Body of pancreas (tissue), 4 donors: ENCODE measurements around the gene USP7. TPM values are rescaled to one million over a fixed set of nuclear protein-coding genes. Genes with fewer than 3 reads are reported as not detected.

Experiments used
- ATAC-seq: fragments of 150-250 bp; one replicate; pipeline ENCODE4 v1.9.1; 2016
- DNase-seq, 4 donors: peaks; one replicate each; pipeline ENCODE4 v3.0.0-alpha.2; 2019
- H3K27ac ChIP-seq, 4 donors: fragments of 200-600 bp; sonication (generic); 1 replicate in 3 of 4; 2 replicates in 1 of 4; pipeline versions ENCODE4 v1.5.1 to v1.6.1; 2016 to 2019; ENCODE audit warnings: mild to moderate bottlenecking in 1 of 4, mixed read lengths in 1 of 4, moderate library complexity in 1 of 4
- H3K27me3 ChIP-seq, 2 donors: fragments of 200-600 bp; sonication (generic); one replicate each; pipeline ENCODE4 v1.6.0; 2016; ENCODE audit warnings: mild to moderate bottlenecking in 1 of 2
- H3K36me3 ChIP-seq, 2 donors: fragments of 200-600 bp; sonication (generic); replicated peaks in 1 of 2; 2 replicates each; pipeline ENCODE4 v1.5.1; 2016; ENCODE audit warnings: low read depth in 2 of 2; ENCODE audit not compliant: insufficient read depth in 1 of 2
- H3K4me1 ChIP-seq: fragments of 200-600 bp; sonication (generic); one replicate; pipeline ENCODE4 v1.6.0; 2016
- H3K4me3 ChIP-seq, 2 donors: fragments of 200-600 bp; sonication (generic); 1 replicate in 1 of 2; 2 replicates in 1 of 2; pipeline ENCODE4 v1.5.1; 2016 to 2019
- H3K9me3 ChIP-seq, 3 donors: fragments of 200-600 bp; sonication (generic); 1 replicate in 2 of 3; 2 replicates in 1 of 3; pipeline ENCODE4 v1.5.1; 2016
- CTCF ChIP-seq, 7 experiments: fragments of 450-650 bp in 4 of 7; fragments of 200-600 bp in 3 of 7; sonication (generic) in 3 of 7; IDR thresholded peaks; one replicate each; pipeline ENCODE4 v1.5.1; 2016 to 2019; ENCODE audit warnings: antibody characterized with exemption in 7 of 7
- POLR2A ChIP-seq, 3 donors: fragments of 450-650 bp; IDR thresholded peaks; one replicate each; pipeline ENCODE4 v1.6.1; 2016; ENCODE audit warnings: antibody characterized with exemption in 3 of 3, mild to moderate bottlenecking in 2 of 3
- WGBS, 2 donors: methylation state at CpG; one replicate each; pipeline ENCODE4 v1.1.5; 2017; 5-methylcytosine and 5-hydroxymethylcytosine counted together
- intact Hi-C: fragments of 100-400 bp; cut with DNase I; formaldehyde crosslinking; loops from one replicate; pipeline ENCODE4 v1.15.1; 2023
- total RNA-seq, 2 donors: library from RNA; depleted of rRNA; stranded (reverse); fragments of >200 nt; gene quantifications; one replicate each; pipeline ENCODE4 v1.1.0, GENCODE V29; 2016

The USP7 gene
- total RNA-seq: 10 to 100 TPM; 36.1 to 38.2 TPM

- peak; percentile 93 for ATAC-seq
- Histone ChIP-seq H3K27ac (peak within 1 kb of the TSS; percentile 60 to 82 (median 80)), H3K9me3 (no peaks in the 10 kb centered on the region), H3K36me3 (no peaks in the 10 kb centered on the region), H3K4me3 (peak within 1 kb of the TSS; percentile 10 to 55), H3K27me3 (no peaks in the 10 kb centered on the region), H3K4me1 (peaks cover 34% of the 10 kb centered on the region)
- TF ChIP-seq CTCF (IDR thresholded peaks at IDR 0.05) (peak in 1 of 7 experiments; percentile 24), POLR2A (IDR thresholded peaks at IDR 0.05) (peak; percentile 44 to 55 (median 48))
- intact Hi-C loops: no loop called here
- peak; percentile 91 to 94 (median 92) for DNase-seq
- 0% methylated on average over 11 to 49 of the region's 79 CpGs for whole genome bisulfite sequencing, 2 donors
Observed at GRCh38 chr16:8963821-8964441, at the start of gene USP7. Gene USP7, minus strand, starts transcription at chr16:8963906. Its CDS starts 621 bp downstream, at chr16:8963285.

- no peak overlapping the region for H3K27ac ChIP-seq
- TF ChIP-seq CTCF (IDR thresholded peaks at IDR 0.05) (no peak), POLR2A (IDR thresholded peaks at IDR 0.05) (no peak)
- no peak overlapping the region for H3K4me3 ChIP-seq
- no peaks in the 10 kb centered on the region for H3K27me3 ChIP-seq
- ATAC-seq (no peak), DNase-seq (no peak)
- H3K9me3 ChIP-seq: no peaks in the 10 kb centered on the region
- intact Hi-C loops: no loop called here
- no peaks in the 10 kb centered on the region for H3K36me3 ChIP-seq
- WGBS, 2 donors: 54 to 59% methylated on average over 7 of the region's 7 CpGs
- peaks cover 5% of the 10 kb centered on the region for H3K4me1 ChIP-seq
Observed at GRCh38 chr16:9013508-9013864, 49.8 kb upstream of the USP7 start.

DNA sequence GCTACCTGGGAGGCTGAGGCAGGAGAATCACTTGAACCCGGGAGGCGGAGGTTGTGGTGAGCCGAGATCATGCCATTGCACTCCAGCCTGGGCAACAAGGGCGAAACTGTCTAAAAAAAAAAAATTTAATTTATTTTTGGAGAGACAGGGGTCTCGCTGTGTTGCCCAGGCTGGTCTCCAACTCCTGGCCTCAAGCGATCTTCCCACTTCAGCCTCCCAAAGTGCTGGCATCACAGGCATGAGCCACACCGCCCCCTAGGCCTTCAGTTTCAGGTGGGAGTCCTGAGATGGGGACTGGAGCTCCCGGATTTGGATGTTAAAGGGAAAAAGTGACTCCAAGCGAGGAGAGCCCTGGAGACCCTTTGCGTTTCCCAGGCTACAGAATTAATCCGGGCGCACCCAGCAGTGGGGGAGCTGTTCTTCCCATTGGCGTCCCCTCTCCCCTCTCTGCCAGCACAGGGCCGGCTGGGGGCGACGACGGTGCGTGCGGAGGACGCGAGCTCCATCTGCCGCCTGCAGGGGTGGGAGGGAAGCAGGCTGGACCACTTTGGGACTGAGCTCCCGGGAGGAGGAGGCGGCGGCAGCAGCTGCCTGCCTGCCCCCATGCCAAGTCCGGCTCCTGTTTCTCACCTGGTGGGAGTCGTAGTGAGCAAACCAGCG, 49.3 kb upstream of the USP7 start:
- no peak for DNase-seq

DNA sequence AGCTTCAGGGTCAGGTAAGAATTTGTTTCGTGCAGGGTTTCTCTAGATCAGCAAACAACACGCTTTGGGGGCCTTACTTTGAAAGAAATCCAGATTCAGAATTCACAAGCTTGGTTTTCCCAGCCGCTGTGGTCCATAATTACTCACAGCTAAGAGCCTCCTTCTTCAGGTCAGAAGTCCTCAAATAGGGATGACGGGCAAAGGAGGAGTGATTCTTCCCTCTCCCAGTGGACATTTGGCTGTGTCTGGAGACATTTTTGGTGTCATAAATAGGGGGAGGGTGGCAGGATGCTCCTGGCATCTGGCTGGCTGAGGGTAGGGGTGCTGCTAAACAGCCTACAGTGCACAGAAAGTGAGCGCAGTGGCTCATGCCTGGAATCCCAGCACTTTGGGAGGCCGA, 48.6 kb upstream of the USP7 start:
- intact Hi-C loops: no loop called here
- ATAC-seq: no peak

More for the DNA sequence above, 49.3 kb upstream of the USP7 start:
- intact Hi-C loops: no loop called here
- H3K4me1 ChIP-seq: peaks cover 9% of the 10 kb centered on the region
- H3K27me3 ChIP-seq: no peaks in the 10 kb centered on the region
- ATAC-seq: no peak
- H3K9me3 ChIP-seq: no peaks in the 10 kb centered on the region
- no peak overlapping the region for H3K27ac ChIP-seq
- no peak overlapping the region for H3K4me3 ChIP-seq
- WGBS, 2 donors: 36 to 62% methylated on average over 12 to 28 of the region's 28 CpGs
- TF ChIP-seq POLR2A (IDR thresholded peaks at IDR 0.05) (no peak), CTCF (IDR thresholded peaks at IDR 0.05) (no peak)
- H3K36me3 ChIP-seq: no peaks in the 10 kb centered on the region

More for the DNA sequence above, 48.6 kb upstream of the USP7 start:
- Histone ChIP-seq H3K27ac (no peak overlapping the region), H3K36me3 (no peaks in the 10 kb centered on the region), H3K4me3 (no peak overlapping the region), H3K27me3 (no peaks in the 10 kb centered on the region), H3K4me1 (peaks cover 9% of the 10 kb centered on the region), H3K9me3 (no peaks in the 10 kb centered on the region)
- 40 to 83% methylated on average over 4 to 6 of the region's 6 CpGs for WGBS, 2 donors
- TF ChIP-seq POLR2A (IDR thresholded peaks at IDR 0.05): no peak
- TF ChIP-seq CTCF (IDR thresholded peaks at IDR 0.05): no peak
- no peak for DNase-seq
